Spleen (tissue), 7 donors: ENCODE measurements around the gene CPE.

ENCODE experiments used
- POLR2A ChIP-seq, 3 donors: fragments of 450-650 bp; IDR thresholded peaks; one replicate each; pipeline ENCODE4 v1.5.1; 2017; ENCODE audit warnings: antibody characterized with exemption in 3 of 3, mild to moderate bottlenecking in 1 of 3
- TF ChIP-seq, protein P1 (sequence below), 11 experiments: fragments of 200-600 bp in 7 of 11; fragments of 450-650 bp in 4 of 11; sonication (generic) in 4 of 11; IDR thresholded peaks in 8 of 11; conservative IDR thresholded peaks in 3 of 11; 1 replicate in 7 of 11; 2 replicates in 4 of 11; pipeline versions ENCODE4 v1.4.0 to v1.8.0; 2016 to 2021; ENCODE audit warnings: antibody characterized with exemption in 11 of 11, inconsistent platforms in 4 of 11, mild to moderate bottlenecking in 1 of 11
- donor health status: DM: no; HTN: no; CAD: no; lungs with moderate emphysema.
- donor health status: DM: no; HTN: no; CAD: no.
- donor health status: DM: no; HTN: no; CAD: no.

DNA sequence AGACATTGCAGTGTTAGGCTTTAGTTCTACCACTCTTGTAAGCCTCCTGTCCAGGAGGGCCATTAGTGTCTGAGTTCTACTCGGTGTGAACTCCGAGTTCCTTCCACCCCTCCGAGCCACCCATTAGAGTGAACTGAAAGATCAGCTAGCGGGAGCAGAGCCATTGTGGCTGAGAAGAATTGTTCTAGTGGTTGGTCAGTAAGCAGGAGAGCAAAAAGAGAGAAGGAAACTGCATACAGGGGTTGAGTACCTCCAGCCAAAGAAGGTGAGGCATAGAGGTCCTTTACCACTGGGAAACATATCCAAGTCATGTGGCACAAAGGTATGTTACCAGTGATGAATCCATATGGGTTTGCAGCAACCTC lies 96.9 kb downstream of the CPE start:
- TF ChIP-seq, protein P1, sequence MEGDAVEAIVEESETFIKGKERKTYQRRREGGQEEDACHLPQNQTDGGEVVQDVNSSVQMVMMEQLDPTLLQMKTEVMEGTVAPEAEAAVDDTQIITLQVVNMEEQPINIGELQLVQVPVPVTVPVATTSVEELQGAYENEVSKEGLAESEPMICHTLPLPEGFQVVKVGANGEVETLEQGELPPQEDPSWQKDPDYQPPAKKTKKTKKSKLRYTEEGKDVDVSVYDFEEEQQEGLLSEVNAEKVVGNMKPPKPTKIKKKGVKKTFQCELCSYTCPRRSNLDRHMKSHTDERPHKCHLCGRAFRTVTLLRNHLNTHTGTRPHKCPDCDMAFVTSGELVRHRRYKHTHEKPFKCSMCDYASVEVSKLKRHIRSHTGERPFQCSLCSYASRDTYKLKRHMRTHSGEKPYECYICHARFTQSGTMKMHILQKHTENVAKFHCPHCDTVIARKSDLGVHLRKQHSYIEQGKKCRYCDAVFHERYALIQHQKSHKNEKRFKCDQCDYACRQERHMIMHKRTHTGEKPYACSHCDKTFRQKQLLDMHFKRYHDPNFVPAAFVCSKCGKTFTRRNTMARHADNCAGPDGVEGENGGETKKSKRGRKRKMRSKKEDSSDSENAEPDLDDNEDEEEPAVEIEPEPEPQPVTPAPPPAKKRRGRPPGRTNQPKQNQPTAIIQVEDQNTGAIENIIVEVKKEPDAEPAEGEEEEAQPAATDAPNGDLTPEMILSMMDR (IDR thresholded peaks at IDR 0.05 in 8 of 11, conservative IDR thresholded peaks at IDR 0.05 in 3 of 11), result no peak
- TF ChIP-seq POLR2A (IDR thresholded peaks at IDR 0.05), result no peak
